COLO829 (cell line): ENCODE data around the gene ZC3H7A.
"Not testable (repeated sequence)": the region's sequence is repeated elsewhere in the genome, so short reads cannot be mapped to it uniquely, and the experiment has no call there.

Experiments
- DNase-seq: peaks from one replicate; pipeline ENCODE4 v3.0.0; 2012; ENCODE audit warnings: low spot score

The ZC3H7A gene

DNA sequence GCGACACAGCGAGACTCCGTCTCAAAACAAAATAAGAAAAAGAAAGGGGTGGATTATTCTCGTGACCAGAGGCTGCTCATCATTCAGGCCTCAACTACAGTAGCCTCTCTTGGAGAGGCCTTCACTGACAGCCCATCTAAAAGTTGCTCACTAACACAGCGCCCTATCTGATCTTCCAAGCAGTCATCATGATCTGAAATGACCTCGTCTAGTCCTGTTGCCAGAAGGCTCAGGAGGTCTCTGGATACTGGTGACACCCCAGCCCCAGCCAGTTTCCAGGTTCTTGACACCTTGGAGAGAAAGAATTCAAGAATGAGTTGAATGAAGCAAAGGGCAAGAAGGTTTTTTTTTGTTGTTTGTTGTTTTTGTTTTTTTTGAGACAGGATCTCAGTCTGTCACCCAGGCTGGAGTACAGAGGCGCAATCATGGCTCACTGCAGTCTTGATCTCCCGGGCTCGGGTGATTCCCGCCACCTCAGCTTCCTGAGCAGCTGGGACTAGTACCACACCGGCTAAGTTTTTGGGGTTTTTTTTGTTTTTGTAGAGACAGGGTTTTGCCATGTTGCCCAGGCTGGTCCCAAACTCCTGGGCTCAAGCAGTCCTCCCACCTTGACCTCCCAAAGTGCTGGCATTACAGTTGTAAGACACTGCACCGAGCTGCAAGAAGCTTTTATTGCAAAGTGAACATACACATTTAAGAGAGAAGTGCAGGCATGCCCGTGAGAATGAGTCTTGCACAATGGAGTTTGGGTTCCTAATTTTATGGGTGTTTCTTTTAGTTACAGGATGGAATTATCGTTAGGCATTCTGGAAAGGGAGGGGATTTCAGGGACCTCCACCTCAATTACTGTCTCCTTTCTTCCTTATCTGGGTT lies 2.7 kb upstream of the ZC3H7A start:
- no peak for DNase-seq

DNA sequence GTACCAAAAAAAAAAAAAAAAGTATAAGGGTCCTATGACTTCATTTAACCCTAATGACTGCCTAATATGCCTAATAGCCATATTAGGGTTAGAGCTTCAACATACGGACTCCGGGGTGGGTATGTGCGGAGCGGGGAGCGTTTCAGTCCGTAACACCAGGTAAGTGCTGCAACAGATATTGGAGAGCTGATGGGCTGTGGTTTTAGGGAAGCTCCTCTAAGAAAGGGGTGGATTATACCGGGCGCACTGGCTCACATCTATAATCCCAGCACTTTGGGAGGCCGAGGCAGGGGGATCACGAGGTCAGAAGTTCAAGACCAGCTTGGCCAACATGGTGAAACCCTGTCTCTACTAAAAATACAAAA lies 1.9 kb upstream of the ZC3H7A start:
- no peak for DNase-seq

DNA sequence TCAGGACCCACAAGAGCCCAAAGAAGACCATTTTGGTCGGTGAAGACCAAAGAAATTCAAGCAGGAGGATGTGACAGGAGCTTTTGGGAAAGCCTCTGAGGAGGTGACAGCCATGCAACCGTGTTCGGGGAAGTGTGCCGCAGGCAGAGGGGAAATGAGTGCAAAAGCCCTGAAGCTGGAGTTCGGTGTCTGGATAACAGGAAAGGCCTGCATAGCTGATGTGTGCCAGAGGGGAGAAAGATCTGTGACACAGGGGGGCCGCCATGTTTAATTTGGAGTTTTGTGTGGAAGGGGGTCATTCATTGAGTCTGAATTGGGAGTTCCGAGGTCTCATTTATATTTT lies 870 bp upstream of the ZC3H7A start:
- no peak for DNase-seq

DNA sequence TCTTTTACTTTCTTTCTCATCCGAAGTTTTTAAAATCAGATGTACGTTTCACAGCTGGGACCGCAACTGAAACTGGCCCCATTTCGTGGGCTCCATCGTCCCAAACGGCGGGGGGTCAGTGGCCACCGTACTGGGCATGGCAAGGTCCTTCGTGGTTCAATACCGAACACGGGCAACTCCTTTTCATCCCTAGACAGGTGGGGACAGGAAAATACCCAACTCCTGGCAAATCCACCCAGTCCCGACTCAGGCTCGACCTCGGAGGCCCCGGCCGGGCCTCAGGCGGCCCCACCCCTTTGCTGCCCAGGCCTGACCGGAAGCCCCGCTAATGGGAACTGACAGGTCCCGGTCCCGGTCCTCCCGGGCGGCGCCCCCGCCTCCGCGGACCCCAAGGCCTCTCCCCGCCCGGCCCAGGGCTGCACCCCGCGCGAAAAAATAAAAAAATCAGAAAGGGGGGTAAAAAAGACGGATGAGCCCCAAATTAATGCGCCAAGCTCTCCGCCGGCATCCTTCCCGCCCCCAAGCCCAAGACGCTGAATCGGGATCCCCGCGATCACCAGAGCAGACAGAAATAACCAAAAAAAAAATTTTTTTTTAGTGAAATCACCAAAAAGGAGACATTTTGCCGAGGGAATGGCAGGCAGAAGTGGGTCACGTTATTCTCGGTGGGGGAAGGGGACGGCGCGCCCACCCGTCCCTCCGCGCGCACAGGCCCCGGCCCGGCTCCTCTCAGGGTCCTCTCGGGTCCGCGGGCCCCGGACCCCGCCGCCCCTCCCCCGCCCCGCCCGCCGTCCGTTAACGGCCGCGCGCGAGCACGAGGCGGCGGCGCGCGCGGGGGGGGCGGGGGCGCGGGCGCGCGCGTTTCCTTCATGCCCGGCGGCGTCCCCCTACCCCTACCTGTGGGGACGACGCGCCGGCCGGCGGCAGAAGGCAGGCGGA lies 562 bp downstream of the ZC3H7A start:
- DNase-seq = no peak

DNA sequence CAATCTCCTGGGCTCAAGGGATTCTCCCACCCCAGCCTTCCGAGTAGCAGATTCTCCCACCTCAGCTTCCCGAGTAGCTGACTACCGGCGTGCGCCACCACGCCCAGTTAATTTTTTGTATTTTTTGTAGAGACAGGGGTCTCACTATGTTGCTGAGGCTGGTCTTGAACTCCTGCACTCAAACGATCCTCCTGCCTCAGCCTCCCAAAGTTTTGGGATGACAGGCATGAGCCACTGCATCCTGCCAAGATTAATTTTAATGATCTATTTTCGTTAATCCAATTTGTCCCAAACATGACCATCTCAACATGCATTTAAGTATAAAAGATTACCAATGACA lies 1.2 kb downstream of the ZC3H7A start:
- DNase-seq = no peak

DNA sequence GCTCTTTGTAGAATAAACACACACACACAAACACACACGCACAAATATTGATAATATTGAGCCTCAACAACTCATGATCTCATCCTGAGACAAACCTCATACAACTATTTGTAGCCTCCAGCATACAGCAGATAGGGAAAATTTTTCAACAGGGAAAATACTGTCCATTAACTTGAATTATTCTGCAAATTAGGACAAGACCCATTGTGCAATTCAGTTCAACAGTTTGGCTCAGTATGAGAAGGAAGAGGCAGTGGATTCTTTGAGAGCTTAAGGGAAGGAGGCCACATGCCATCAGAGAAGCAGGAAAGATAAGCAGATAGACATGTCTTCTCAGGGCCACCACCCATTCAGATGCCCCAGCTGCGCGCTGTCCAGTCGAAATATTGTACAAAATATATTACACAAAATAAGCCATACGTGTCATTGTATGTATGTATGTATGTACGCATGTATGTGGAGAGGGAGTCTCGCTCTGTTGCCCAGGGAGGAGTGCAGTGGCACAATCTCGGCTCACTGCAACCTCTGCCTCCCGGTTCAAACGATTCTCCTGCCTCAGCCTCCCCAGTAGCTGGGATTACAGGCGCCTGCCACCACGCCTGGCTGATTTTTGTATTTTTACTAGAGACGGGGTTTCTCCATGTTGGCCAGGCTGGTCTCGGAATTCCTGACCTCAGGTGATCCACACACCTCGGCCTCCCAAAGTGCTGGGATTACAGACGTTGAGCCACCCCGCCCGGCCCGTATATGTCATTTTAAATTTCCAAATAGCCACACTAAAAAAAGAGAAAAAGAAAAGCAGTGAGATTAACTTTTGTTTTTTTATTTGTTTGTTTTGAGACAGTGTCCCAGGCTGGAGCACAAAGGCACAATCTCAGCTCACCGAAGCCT lies 1.8 kb downstream of the ZC3H7A start:
- no peak for DNase-seq

DNA sequence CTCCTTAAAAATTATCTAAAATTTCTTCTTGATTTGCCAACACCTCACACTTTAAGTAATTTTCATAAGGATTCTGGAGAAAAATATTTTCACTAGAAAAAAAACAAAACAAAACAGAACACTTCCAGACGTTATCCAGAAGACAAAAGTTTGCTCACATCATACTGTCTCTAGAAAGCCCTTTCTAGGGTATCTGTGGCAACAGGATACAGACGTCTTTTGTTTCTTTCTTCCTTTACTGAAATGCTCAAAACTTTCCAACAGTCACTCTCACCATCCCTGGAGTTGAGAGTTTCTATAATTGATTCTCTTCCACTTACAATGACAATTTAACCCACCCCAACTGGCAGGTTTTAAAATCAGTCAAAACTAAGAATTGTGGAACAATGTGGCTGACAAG lies 2.6 kb downstream of the ZC3H7A start:
- peak; percentile 50 for DNase-seq

DNA sequence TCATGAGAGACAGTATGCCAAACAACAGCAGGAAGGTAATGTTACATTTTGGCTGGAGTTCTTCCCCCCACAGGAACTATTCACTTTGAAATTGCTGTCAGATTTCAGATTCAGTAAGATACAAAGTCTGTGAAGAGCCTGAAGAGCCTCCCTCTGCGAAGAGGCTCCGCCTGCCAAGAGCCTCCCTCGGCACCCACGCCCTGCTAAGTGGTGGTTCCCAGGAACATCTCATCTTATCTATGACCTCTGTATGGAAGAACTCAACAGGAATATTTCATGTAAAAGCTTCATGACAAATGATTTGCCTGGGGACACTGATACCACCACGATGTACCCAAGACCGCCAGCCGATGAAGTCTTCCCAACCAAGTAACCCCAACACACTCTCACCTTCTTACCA lies 3.2 kb downstream of the ZC3H7A start:
- no peak for DNase-seq

DNA sequence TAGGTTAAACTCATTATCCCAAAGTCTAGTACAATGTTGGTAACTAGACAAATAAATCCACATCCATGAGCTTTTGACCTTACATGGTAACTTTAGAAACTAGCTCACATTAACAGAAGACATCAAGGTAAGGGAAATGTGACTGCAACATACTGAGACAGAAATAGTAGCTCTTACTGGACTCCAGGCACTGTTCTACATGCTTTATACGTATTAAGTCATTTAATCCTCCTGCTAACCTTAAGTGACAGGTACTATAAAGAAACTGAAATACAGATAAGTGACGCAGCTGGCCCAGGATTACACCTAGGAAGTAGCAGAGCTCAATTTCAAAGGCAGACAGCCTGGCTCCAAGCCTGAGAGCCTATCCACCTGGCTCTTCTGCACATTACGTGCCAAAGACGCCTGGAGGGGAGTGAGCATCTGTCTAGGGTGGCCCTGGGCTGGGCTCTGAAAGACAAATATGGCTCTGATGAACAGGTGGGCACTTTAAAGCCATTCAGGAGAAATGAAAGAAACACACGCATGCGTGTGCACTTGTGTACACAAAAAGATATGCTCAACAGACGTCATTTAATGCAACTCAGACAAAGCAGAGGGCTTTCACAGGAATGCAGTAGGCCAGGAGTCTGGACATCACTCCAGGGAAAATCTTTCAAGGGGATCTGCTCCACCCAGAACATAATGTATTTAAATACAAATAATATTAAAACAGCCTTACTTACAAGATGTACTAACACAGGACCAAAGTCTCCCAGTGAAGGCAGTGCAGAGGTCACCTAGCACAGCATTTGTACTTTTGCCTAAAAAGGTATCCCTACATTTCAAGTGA lies 4.4 kb downstream of the ZC3H7A start:
- DNase-seq = no peak

DNA sequence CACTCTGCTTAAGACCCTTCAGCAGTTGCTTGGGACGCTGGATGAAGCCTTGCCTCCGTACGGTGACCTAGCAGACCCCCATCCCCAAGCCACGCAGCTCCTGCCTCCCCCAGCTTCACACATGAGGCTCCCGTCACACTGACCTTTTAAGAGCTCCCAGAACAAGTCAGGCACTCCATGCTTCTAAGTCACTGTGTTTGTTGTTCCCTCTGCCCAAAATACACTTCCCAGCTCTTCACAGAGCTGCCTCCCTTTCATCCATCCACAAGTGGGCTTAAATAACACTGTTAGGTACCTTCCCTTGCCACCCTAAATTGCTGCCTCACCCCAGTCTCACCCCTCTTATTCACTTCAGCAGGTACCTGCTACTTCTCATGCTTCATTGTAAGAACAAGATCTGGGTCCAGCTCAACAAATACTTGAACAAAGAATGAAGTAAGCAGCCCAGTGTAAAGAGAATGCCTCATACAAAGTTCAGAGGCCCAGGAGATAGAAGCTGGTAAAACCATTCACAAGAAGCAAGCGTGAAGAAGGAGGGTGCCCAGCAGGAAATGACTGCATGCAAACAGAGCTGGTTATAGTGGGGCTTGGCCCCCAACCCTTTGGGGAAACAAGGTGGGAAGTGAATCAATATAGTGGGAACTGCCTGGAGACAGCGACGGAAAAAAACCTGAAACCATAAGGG lies 5.8 kb downstream of the ZC3H7A start:
- DNase-seq = no peak

DNA sequence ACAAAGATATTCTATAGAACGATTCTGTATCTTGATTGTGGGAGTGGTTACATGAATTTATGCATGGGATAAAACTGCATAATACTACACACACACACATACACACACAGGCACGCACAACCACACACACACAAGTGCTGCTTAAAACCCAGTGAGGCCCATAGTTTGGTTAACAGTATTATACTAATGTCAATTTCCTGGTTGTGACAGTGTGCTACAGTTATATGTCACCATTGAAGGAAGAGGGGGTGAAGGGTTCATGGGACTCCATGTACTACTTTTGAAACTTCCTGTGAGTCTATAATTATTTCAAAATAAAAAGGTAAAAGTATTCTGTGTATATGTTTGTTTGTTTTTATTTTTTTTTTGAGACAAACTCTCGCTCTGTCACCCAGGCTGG lies 8.1 kb downstream of the ZC3H7A start:
- DNase-seq = no peak

DNA sequence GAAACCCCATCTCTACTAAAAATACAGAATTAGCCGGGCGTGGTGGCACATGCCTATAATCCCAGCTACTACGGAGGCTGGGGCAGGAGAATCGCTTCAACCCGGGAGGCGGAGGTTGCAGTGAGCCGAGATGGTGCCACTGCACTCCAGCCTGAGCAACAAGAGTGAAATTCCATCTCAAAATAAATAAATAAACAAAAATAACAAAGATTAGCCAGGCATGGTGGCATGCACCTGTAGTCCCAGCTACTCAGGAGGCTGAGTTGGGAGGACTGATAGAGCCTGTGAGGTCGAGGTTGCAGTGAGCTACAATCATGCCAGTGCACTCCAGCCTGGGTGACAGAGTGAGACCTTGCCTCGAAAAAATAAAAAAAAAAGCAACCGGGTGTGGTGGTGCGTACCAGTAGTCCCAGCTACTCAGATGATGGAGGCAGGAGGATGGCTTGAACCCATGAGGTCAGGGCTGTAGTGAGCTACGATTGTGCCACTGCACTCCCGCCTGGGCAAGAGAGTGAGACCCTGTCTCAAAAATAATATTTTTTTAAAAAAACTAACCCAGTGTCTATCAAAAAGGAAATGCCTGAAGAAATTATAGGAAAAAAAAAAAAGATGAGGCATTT lies 12.0 kb downstream of the ZC3H7A start:
- DNase-seq = not testable (repeated sequence)

DNA sequence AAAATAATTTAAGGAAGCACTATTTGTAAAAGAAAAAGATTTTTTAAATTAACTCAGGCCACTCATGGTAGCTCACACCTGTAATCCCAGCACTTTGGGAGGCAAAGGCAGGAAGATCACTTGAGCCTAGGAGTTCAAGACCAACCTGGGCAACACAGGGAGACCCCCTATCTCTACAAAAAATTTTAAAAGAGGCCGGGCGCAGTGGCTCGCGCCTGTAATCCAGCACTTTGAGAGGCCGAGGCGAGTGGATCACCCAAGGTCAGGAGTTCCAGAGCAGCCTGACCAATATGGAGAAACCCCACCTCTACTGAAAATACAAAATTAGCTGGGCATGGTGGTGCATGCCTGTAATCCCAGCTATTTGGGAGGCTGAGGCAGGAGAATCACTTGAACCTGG lies 12.7 kb downstream of the ZC3H7A start:
- not testable (repeated sequence) for DNase-seq

DNA sequence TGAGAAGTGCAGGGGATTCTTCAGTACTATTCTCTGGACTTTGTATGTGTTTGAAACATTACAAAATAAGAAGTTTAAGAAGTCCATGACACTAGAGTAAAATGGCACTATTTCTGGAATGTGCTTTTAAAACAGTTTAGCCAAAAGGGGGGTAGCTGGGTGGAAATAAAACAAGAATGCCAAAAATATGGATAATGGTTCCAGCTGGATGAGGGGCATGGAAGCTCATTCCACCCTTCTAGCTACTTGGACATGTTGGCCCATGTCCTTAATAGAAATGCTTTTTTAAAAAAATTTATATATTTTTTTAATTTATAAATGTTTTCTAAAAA lies 13.1 kb downstream of the ZC3H7A start:
- no peak for DNase-seq

DNA sequence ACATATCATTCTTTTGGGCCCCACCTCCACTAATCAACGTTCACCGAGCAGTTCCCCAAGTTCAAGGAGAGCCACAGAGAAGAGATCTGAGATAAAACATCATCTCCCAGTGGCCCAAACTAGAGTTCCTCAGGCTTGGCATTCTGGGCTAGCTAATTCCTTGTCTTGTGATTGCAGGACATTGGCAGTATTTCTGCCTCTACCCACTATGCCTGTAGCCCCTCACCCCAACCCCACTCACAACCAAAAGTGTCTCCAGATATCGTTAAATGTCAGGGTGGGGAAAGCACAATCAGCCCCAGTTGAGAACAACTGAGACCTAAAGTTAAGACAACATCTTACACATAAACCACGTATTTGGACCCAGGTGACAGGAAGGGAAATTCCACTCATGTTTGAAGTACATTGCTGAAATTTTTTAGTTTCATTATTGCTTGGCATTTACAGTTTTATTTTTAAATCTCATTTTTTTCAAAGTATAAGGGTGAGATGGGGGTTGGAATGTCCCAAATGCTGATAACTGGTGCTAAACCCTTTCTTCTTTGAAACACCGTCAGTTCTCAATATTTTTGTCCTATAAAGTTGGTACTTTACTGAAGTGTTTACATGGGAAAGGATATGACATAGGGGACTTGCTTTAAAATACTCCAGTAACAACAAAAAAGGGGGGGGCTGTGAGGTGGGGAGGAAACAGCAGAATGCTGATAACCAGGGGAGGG lies 13.6 kb downstream of the ZC3H7A start:
- DNase-seq = peak; percentile 73

DNA sequence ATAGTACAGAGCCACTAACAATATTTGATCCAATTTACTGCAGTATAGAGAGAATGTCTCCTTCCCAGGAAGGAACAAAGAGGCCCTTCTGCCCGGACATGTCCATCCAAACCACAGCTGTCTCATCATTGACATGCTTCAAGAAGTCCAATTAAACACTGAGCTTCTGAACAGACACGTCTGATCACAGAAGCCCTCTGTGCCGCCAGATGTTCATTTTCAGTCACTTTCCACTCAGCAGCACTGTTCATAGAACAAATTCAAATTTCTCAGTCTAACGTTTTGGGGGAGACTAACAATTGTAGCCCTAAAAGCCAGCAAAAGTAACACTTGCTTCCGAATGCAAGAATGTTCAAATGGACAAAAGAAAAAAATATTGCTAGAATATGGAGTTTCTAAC lies 15.3 kb downstream of the ZC3H7A start:
- peak; percentile 83 for DNase-seq

DNA sequence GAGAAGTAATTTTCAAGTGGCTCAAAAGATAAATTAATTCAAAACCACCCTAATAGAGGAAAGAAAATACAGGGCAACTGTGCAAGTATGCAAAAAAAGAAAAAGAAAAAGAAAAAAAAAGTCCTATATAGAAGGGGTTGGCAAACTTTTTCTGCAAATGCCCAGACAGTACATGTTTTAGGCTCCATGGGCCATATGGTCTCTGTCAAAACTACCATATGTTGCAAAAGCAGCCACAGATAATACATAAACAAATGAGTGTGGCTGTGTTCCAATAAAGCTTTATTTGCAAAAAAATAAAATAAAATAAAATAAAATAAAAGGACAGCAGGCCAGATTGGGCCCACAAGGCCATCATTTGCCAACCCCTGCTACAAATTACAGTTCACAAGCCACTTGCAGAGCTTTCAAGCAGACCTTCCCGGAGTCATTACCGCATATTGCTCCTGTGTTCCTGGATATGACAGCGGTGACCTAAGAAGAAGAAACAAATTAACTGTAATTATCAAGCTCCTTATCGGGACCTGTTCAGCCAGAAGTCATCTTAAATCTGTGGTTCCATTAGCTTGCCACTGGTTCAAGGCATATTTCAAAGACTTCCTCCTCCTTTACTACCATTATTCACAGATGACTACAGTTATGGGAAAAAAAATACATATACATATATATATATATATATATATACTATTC lies 15.9 kb downstream of the ZC3H7A start:
- no peak for DNase-seq

DNA sequence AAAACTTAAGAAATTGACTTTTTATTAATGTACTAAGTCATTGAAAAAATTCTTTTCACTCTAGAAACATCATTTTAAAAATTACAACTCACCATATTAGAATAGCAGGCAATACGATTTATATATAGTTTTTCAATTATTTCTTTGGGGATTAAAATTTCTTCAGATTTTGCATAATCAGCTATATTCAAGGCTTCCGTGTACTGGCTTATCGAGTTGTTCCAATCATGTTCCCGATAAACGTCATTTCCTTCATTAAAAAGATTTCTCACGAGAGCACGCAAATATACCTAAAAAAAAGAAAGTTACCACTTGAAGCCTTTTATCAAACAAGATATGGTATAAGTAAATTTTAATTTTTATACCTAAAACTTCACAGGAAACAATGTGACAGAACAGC lies 18.0 kb downstream of the ZC3H7A start:
- DNase-seq = no peak

DNA sequence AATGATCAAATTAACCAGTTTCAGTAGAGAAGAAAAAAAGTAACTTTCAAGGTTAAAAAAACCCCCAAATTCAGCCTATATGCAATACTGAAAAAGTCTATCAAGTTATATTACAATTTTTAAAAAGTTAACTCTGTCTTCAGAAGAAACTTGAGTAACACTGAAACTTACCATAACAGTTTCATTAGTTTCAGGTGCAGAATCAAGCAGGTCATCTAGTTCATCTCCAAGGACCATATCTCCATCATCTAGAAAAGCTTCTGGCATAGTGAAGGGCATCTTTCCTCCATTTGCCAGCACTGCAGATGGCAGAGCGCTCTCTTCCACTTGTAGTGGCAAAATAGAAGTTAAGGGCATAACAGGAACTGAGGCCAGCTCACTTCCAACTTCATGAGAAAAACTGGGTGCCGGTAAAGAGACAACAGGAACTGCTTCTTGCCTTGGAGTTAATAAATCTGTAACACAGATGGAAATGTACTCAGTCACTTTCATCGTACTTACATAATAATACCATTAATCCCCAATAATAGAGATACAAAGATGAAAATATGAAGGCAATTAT lies 22.9 kb downstream of the ZC3H7A start:
- DNase-seq = no peak
